LNCaP clone FGC (cell line): ENCODE data around the gene TRIM27.
A peak's percentile ranks its signal among the peaks of the same experiment; 100 is the strongest.

ENCODE experiments used
- DNase-seq: peaks from one replicate; pipeline ENCODE4 v3.0.0-alpha.2; 2011; ENCODE audit warnings: low read depth
- H3K4me3 ChIP-seq: 2 replicates; pipeline ENCODE4 v1.5.1; 2011; ENCODE audit warnings: mild to moderate bottlenecking, low read depth, low read length, control low read depth
- CTCF ChIP-seq: IDR thresholded peaks from 2 replicates; pipeline ENCODE4 v1.5.1; 2012; ENCODE audit warnings: mild to moderate bottlenecking; ENCODE audit not compliant: control insufficient read depth, insufficient read depth; ENCODE audit errors: extremely low read depth

Gene TRIM27

GRCh38 chr6:28892525-28892924 is 31.3 kb downstream of the TRIM27 start:
- TF ChIP-seq CTCF, result no peak
- DNase-seq, result no peak
- H3K4me3 ChIP-seq, result no peak overlapping the region

- H3K4me3 ChIP-seq, result no peak overlapping the region
- no peak for TF ChIP-seq CTCF
- DNase-seq, result no peak
These were observed 35.8 kb downstream of the TRIM27 start for GRCh38 chr6:28887796-28888496.

- no peak for TF ChIP-seq CTCF
- no peak for DNase-seq
- H3K4me3 ChIP-seq, result no peak overlapping the region
These were observed 37.7 kb downstream of the TRIM27 start for GRCh38 chr6:28886079-28886439.

- no peak for DNase-seq
- TF ChIP-seq CTCF, result no peak
- no peak overlapping the region for H3K4me3 ChIP-seq
These were observed 39.2 kb downstream of the TRIM27 start for GRCh38 chr6:28884423-28885131.

- DNase-seq, result no peak
- peak overlapping the region; percentile 80 for H3K4me3 ChIP-seq
- TF ChIP-seq CTCF, result no peak
These were observed 42.6 kb downstream of the TRIM27 start for GRCh38 chr6:28880894-28881780.

GRCh38 chr6:28880519-28880893 is 43.3 kb downstream of the TRIM27 start:
- no peak for TF ChIP-seq CTCF
- peak overlapping the region; percentile 80 for H3K4me3 ChIP-seq

More at GRCh38 chr6:28880519-28880893, 43.3 kb downstream of the TRIM27 start:
- DNase-seq, result no peak
